Measurements from ENCODE around the gene WDR43.

GRCh38 chr2:28904802-28905457, 10.5 kb downstream of the WDR43 start:
- TF ChIP-seq CTCF (IDR thresholded peaks at IDR 0.05) (no peak), POLR2A (IDR thresholded peaks at IDR 0.05; ENCODE audit: low read depth) (no peak)
